CD4-positive, alpha-beta memory T cell (primary cell): ENCODE data around the gene EBLN2. TPM values are rescaled to one million over a fixed set of nuclear protein-coding genes. Genes with fewer than 3 reads are reported as not detected.
"Not testable (repeated sequence)": the region's sequence is repeated elsewhere in the genome, so short reads cannot be mapped to it uniquely, and the experiment has no call there.

Experiments
- CTCF ChIA-PET: fragments of 350-600 bp; sonication (Branson Sonifier 250); formaldehyde crosslinking; loops from one replicate; lab custom pipeline; 2021; ENCODE audit warnings: inconsistent platforms; ENCODE audit not compliant: partially characterized antibody; lab: Charles Lee
- POLR2A ChIA-PET: fragments of 350-600 bp; sonication (Branson Sonifier 250); formaldehyde crosslinking; loops from one replicate; lab custom pipeline; 2021; ENCODE audit not compliant: partially characterized antibody; lab: Charles Lee
- DNase-seq, 5 donors: peaks; one replicate each; pipeline versions ENCODE4 v3.0.0 to v3.0.0-alpha.2; 2020 to 2022; ENCODE audit warnings: mixed read lengths in 1 of 5
- H3K27ac ChIP-seq: one replicate; pipeline ENCODE4 v1.7.0; 2013; ENCODE audit warnings: low read depth, low read length
- H3K27me3 ChIP-seq: 2 replicates; pipeline ENCODE4 v1.7.0; 2013; ENCODE audit warnings: mild to moderate bottlenecking, low read length, moderate library complexity; ENCODE audit not compliant: insufficient read depth
- H3K36me3 ChIP-seq: 2 replicates; pipeline ENCODE4 v1.7.0; 2013; ENCODE audit warnings: mild to moderate bottlenecking, low read length, moderate library complexity; ENCODE audit not compliant: insufficient read depth
- H3K4me1 ChIP-seq: 2 replicates; pipeline ENCODE4 v1.7.0; 2013; ENCODE audit warnings: mild to moderate bottlenecking, low read length, moderate library complexity; ENCODE audit not compliant: insufficient read depth
- H3K4me3 ChIP-seq, 2 donors: one replicate each; pipeline ENCODE4 v1.7.0; 2013; ENCODE audit warnings: low read length in 2 of 2, mild to moderate bottlenecking in 1 of 2
- H3K9me3 ChIP-seq, 2 donors: one replicate each; pipeline ENCODE4 v1.7.0; 2013; ENCODE audit warnings: low read length in 2 of 2, control low read depth in 1 of 2; ENCODE audit not compliant: control insufficient read depth in 1 of 2
- H3K27ac Mint-ChIP-seq, 7 donors: one replicate each; pipeline ENCODE4 v1.8.0; 2020 to 2021; ENCODE audit warnings: mixed read lengths in 7 of 7, mild to moderate bottlenecking in 6 of 7, inconsistent platforms in 3 of 7, moderate library complexity in 3 of 7
- H3K27me3 Mint-ChIP-seq, 2 donors: one replicate each; pipeline ENCODE4 v1.8.0; 2020 to 2021; ENCODE audit warnings: mixed read lengths in 2 of 2
- H3K36me3 Mint-ChIP-seq, 2 donors: one replicate each; pipeline ENCODE4 v1.8.0; 2020 to 2021; ENCODE audit warnings: mixed read lengths in 2 of 2, inconsistent platforms in 1 of 2, mild to moderate bottlenecking in 1 of 2
- H3K4me1 Mint-ChIP-seq, 4 donors: one replicate each; pipeline ENCODE4 v1.8.0; 2020 to 2021; ENCODE audit warnings: mixed read lengths in 4 of 4, mild to moderate bottlenecking in 1 of 4
- H3K4me3 Mint-ChIP-seq, 8 donors: one replicate each; pipeline ENCODE4 v1.8.0; 2020 to 2021; ENCODE audit warnings: mixed read lengths in 8 of 8, mild to moderate bottlenecking in 7 of 8, moderate library complexity in 6 of 8, inconsistent platforms in 3 of 8
- H3K9me3 Mint-ChIP-seq, 8 donors: one replicate each; pipeline ENCODE4 v1.8.0; 2020 to 2021; ENCODE audit warnings: mixed read lengths in 8 of 8, mild to moderate bottlenecking in 5 of 8, inconsistent platforms in 3 of 8, moderate library complexity in 1 of 8
- intact Hi-C: fragments of 100-400 bp; cut with micrococcal nuclease; formaldehyde crosslinking; loops from one replicate; pipeline ENCODE4 v1.15.1; 2023
- polyA plus RNA-seq, 2 donors: library from polyadenylated mRNA; unstranded; fragments of 300-500 nt; fragmentation: Illumina TruSeq; gene quantifications; one replicate each; pipeline ENCODE4 v1.2.3, GENCODE V29; 2021
- total RNA-seq, 2 experiments: library from RNA; stranded (reverse); gene quantifications; one replicate each; pipeline ENCODE4 v1.2.3, GENCODE V29; 2021

The EBLN2 gene
- total and polyA plus RNA-seq, 4 experiments from 2014 or later: 1.5 to 12.6 (median 6.2) TPM

- DNase-seq: peak in 4 of 5 donors; percentile 28 to 47 (median 38)
Measured at GRCh38 chr3:73056014-73056844, 5.2 kb upstream of the EBLN2 start.

GRCh38 chr3:73056845-73057150 lies 4.7 kb upstream of the EBLN2 start:
- Histone ChIP-seq H3K27me3 (no peaks in the 10 kb centered on the region), H3K27ac (no peak overlapping the region), H3K36me3 (peaks cover 5% of the 10 kb centered on the region), H3K4me3 (no peak overlapping the region), H3K4me1 (peaks cover 9% of the 10 kb centered on the region), H3K9me3 (no peaks in the 10 kb centered on the region)
- Mint-ChIP-seq H3K36me3 (peaks cover 4 to 28% of the 10 kb centered on the region in 2 donors), H3K4me1 (peaks cover 16 to 21% (median 17%) of the 10 kb centered on the region in 4 donors), H3K27ac (no peak overlapping the region), H3K9me3 (no peaks in the 10 kb centered on the region), H3K4me3 (no peak overlapping the region), H3K27me3 (no peaks in the 10 kb centered on the region)
- CTCF ChIA-PET: interaction anchor here (0.9 to 7.1 kb wide), 28 partner anchors 9 to 391 kb away, joined by 3 to 137 read pairs (median 5); partner anchors contain the start of gene PPP4R2
- POLR2A ChIA-PET: no interaction called here
- DNase-seq: no peak
- intact Hi-C loops: loop anchor here (1.0 to 10.0 kb wide), 5 partner anchors 30 to 212 kb away; partner anchors contain the start of genes PPP4R2 and SHQ1

More at GRCh38 chr3:73056014-73056844, 5.2 kb upstream of the EBLN2 start:
- Mint-ChIP-seq H3K9me3 (no peaks in the 10 kb centered on the region), H3K4me3 (no peak overlapping the region), H3K36me3 (peaks cover 4 to 24% of the 10 kb centered on the region in 2 donors), H3K4me1 (peaks cover 18 to 21% (median 19%) of the 10 kb centered on the region in 4 donors), H3K27ac (peak overlapping the region in 6 of 7 donors; percentile 0 to 80 (median 33)), H3K27me3 (no peaks in the 10 kb centered on the region)
- ChIA-PET POLR2A (no interaction called here), CTCF (interaction anchor here (0.9 to 7.1 kb wide), 33 partner anchors 10 to 390 kb away, joined by 3 to 137 read pairs (median 5); partner anchors contain the start of gene PPP4R2)
- intact Hi-C loops: loop anchor here (1.0 to 10.0 kb wide), 5 partner anchors 30 to 211 kb away; partner anchors contain the start of genes PPP4R2 and SHQ1
- H3K4me1 ChIP-seq: peaks cover 9% of the 10 kb centered on the region
- H3K27me3 ChIP-seq: no peaks in the 10 kb centered on the region
- no peaks in the 10 kb centered on the region for H3K9me3 ChIP-seq
- no peaks in the 10 kb centered on the region for H3K36me3 ChIP-seq
- H3K4me3 ChIP-seq: no peak overlapping the region
- no peak overlapping the region for H3K27ac ChIP-seq

- H3K4me1 Mint-ChIP-seq: peaks cover 7 to 9% (median 9%) of the 10 kb centered on the region in 4 donors
- no peak overlapping the region for H3K4me3 Mint-ChIP-seq
- POLR2A ChIA-PET: no interaction called here
- Histone ChIP-seq H3K4me3 (no peak overlapping the region), H3K27me3 (no peaks in the 10 kb centered on the region), H3K27ac (no peak overlapping the region), H3K4me1 (peaks cover 9% of the 10 kb centered on the region), H3K9me3 (no peaks in the 10 kb centered on the region), H3K36me3 (peaks cover 27% of the 10 kb centered on the region)
- H3K27me3 Mint-ChIP-seq: no peaks in the 10 kb centered on the region
- intact Hi-C loops: no loop called here
- CTCF ChIA-PET: interaction anchor here (1.0 to 1.7 kb wide), 2 partner anchors 10 to 114 kb away, joined by 3 read pairs; no protein-coding TSS in a partner anchor
- H3K9me3 Mint-ChIP-seq: no peaks in the 10 kb centered on the region
- H3K27ac Mint-ChIP-seq: peak overlapping the region in 2 of 7 donors; percentile 4 to 38
- no peak for DNase-seq
- peaks cover 28 to 53% of the 10 kb centered on the region in 2 donors for H3K36me3 Mint-ChIP-seq
Measured at GRCh38 chr3:73060302-73060723, 1.1 kb upstream of the EBLN2 start.

- DNase-seq, H3K27ac ChIP-seq, H3K9me3 ChIP-seq, H3K27me3 ChIP-seq, H3K27me3 Mint-ChIP-seq, H3K4me1 Mint-ChIP-seq, H3K9me3 Mint-ChIP-seq, POLR2A ChIA-PET, intact Hi-C loops, H3K4me3 Mint-ChIP-seq, H3K4me1 ChIP-seq, H3K27ac Mint-ChIP-seq, H3K4me3 ChIP-seq: not testable (repeated sequence)
- H3K36me3 ChIP-seq: peaks cover 27% of the 10 kb centered on the region
- peaks cover 33 to 47% of the 10 kb centered on the region in 2 donors for H3K36me3 Mint-ChIP-seq
- CTCF ChIA-PET: interaction anchor here (1.2 to 1.9 kb wide), 2 partner anchors 10 to 19 kb away, joined by 4 to 7 read pairs; no protein-coding TSS in a partner anchor
Measured at GRCh38 chr3:73066243-73066642, 4.8 kb downstream of the EBLN2 start.

- POLR2A ChIA-PET: no interaction called here
- Mint-ChIP-seq H3K4me1 (peaks cover 15 to 23% (median 20%) of the 10 kb centered on the region in 4 donors), H3K36me3 (peaks cover 22 to 29% of the 10 kb centered on the region in 2 donors), H3K9me3 (no peaks in the 10 kb centered on the region), H3K4me3 (no peak overlapping the region), H3K27ac (no peak overlapping the region), H3K27me3 (no peaks in the 10 kb centered on the region)
- DNase-seq: no peak
- peaks cover 11% of the 10 kb centered on the region for H3K36me3 ChIP-seq
- no peak overlapping the region for H3K27ac ChIP-seq
- H3K4me3 ChIP-seq: no peak overlapping the region
- H3K27me3 ChIP-seq: no peaks in the 10 kb centered on the region
- intact Hi-C loops: no loop called here
- H3K9me3 ChIP-seq: no peaks in the 10 kb centered on the region
- CTCF ChIA-PET: no interaction called here
- H3K4me1 ChIP-seq: no peaks in the 10 kb centered on the region
Measured at GRCh38 chr3:73068419-73068818, 7.0 kb downstream of the EBLN2 start.

- Mint-ChIP-seq H3K4me1 (peaks cover 15 to 25% (median 21%) of the 10 kb centered on the region in 4 donors), H3K27ac (no peak overlapping the region), H3K4me3 (no peak overlapping the region), H3K9me3 (no peaks in the 10 kb centered on the region), H3K36me3 (peaks cover 21 to 25% of the 10 kb centered on the region in 2 donors), H3K27me3 (no peaks in the 10 kb centered on the region)
- Histone ChIP-seq H3K9me3 (no peaks in the 10 kb centered on the region), H3K4me3 (no peak overlapping the region), H3K4me1 (no peaks in the 10 kb centered on the region), H3K27me3 (no peaks in the 10 kb centered on the region), H3K27ac (no peak overlapping the region), H3K36me3 (peaks cover 9% of the 10 kb centered on the region)
- DNase-seq: no peak
- CTCF ChIA-PET: no interaction called here
- intact Hi-C loops: no loop called here
- POLR2A ChIA-PET: no interaction called here
Measured at GRCh38 chr3:73069187-73069586, 7.7 kb downstream of the EBLN2 start.

- H3K36me3 ChIP-seq: peaks cover 4% of the 10 kb centered on the region
- Mint-ChIP-seq H3K27me3 (no peaks in the 10 kb centered on the region), H3K4me1 (peaks cover 15 to 32% (median 21%) of the 10 kb centered on the region in 4 donors), H3K9me3 (no peaks in the 10 kb centered on the region), H3K4me3 (no peak overlapping the region), H3K27ac (no peak overlapping the region), H3K36me3 (peaks cover 14 to 18% of the 10 kb centered on the region in 2 donors)
- ChIA-PET POLR2A (no interaction called here), CTCF (no interaction called here)
- H3K9me3 ChIP-seq: no peaks in the 10 kb centered on the region
- no peaks in the 10 kb centered on the region for H3K4me1 ChIP-seq
- no peak overlapping the region for H3K27ac ChIP-seq
- intact Hi-C loops: no loop called here
- DNase-seq: no peak
- H3K4me3 ChIP-seq: no peak overlapping the region
- no peaks in the 10 kb centered on the region for H3K27me3 ChIP-seq
Measured at GRCh38 chr3:73069775-73070444, 8.5 kb downstream of the EBLN2 start.
